UCSD-AML1 (cell line): ENCODE data around the gene ITIH1.
"Not testable (repeated sequence)": the region's sequence is repeated elsewhere in the genome, so short reads cannot be mapped to it uniquely, and the experiment has no call there.

Source experiments
- DNase-seq: peaks from one replicate; lab custom pipeline; 2025; ENCODE audit not compliant: unreplicated experiment; lab: John Stamatoyannopoulos, UW

Gene ITIH1

GRCh38 chr3:52774901-52775864, 2.2 kb upstream of the ITIH1 start:
- DNase-seq: no peak

- DNase-seq: no peak
Observed at GRCh38 chr3:52775877-52776276, 1.5 kb upstream of the ITIH1 start.

- DNase-seq: not testable (repeated sequence)
Observed at GRCh38 chr3:52776486-52776885, 913 bp upstream of the ITIH1 start.

GRCh38 chr3:52777959-52778805, 783 bp downstream of the ITIH1 start:
- no peak for DNase-seq

- no peak for DNase-seq
Observed at GRCh38 chr3:52779011-52779836, 1.8 kb downstream of the ITIH1 start.

- no peak for DNase-seq
Observed at GRCh38 chr3:52779837-52780585, 2.6 kb downstream of the ITIH1 start.

- no peak for DNase-seq
Observed at GRCh38 chr3:52781741-52782140, 4.3 kb downstream of the ITIH1 start.

GRCh38 chr3:52782412-52783210, 5.2 kb downstream of the ITIH1 start:
- DNase-seq: no peak

GRCh38 chr3:52783211-52783555, 5.8 kb downstream of the ITIH1 start:
- no peak for DNase-seq

GRCh38 chr3:52784021-52784621, 6.7 kb downstream of the ITIH1 start:
- no peak for DNase-seq

- DNase-seq: no peak
Observed at GRCh38 chr3:52784931-52785590, 7.7 kb downstream of the ITIH1 start.

- DNase-seq: no peak
Observed at GRCh38 chr3:52786330-52787215, 9.2 kb downstream of the ITIH1 start.

GRCh38 chr3:52787246-52787645, 9.8 kb downstream of the ITIH1 start:
- DNase-seq: no peak

- DNase-seq: no peak
Observed at GRCh38 chr3:52787672-52788625, 10.6 kb downstream of the ITIH1 start.

- no peak for DNase-seq
Observed at GRCh38 chr3:52788890-52789745, 11.7 kb downstream of the ITIH1 start.

- no peak for DNase-seq
Observed at GRCh38 chr3:52789746-52790040, 12.3 kb downstream of the ITIH1 start.
